NCI-H446 (cell line): ENCODE measurements around the gene JAKMIP1.

Experiments used
- DNase-seq, 2 experiments: peaks; one replicate each; lab custom pipeline; 2025; lab: John Stamatoyannopoulos, UW

The JAKMIP1 gene

GRCh38 chr4:6119507-6120020 lies 80.8 kb downstream of the JAKMIP1 start:
- DNase-seq = no peak

- no peak for DNase-seq
Observed at GRCh38 chr4:6118201-6118600, 82.1 kb downstream of the JAKMIP1 start.

- no peak for DNase-seq
Observed at GRCh38 chr4:6116696-6117285, 83.6 kb downstream of the JAKMIP1 start.

- DNase-seq = no peak
Observed at GRCh38 chr4:6115746-6116586, 84.4 kb downstream of the JAKMIP1 start.

GRCh38 chr4:6115342-6115741 lies 85.0 kb downstream of the JAKMIP1 start:
- DNase-seq = no peak

- no peak for DNase-seq
Observed at GRCh38 chr4:6114601-6115000, 85.7 kb downstream of the JAKMIP1 start.

- DNase-seq = no peak
Observed at GRCh38 chr4:6114181-6114580, 86.2 kb downstream of the JAKMIP1 start.

GRCh38 chr4:6113641-6114040 lies 86.7 kb downstream of the JAKMIP1 start:
- no peak for DNase-seq

- no peak for DNase-seq
Observed at GRCh38 chr4:6112606-6113290, 87.6 kb downstream of the JAKMIP1 start.

- no peak for DNase-seq
Observed at GRCh38 chr4:6111354-6111960, 88.9 kb downstream of the JAKMIP1 start.

GRCh38 chr4:6110681-6111353 lies 89.5 kb downstream of the JAKMIP1 start:
- no peak for DNase-seq

- no peak for DNase-seq
Observed at GRCh38 chr4:6109842-6110560, 90.3 kb downstream of the JAKMIP1 start.

GRCh38 chr4:6107886-6108285 lies 92.5 kb downstream of the JAKMIP1 start:
- no peak for DNase-seq

- DNase-seq = no peak
Observed at GRCh38 chr4:6107114-6107791, 93.1 kb downstream of the JAKMIP1 start.

GRCh38 chr4:6106156-6106555 lies 94.2 kb downstream of the JAKMIP1 start:
- DNase-seq = no peak

GRCh38 chr4:6105311-6105911 lies 94.9 kb downstream of the JAKMIP1 start:
- no peak for DNase-seq

- no peak for DNase-seq
Observed at GRCh38 chr4:6104541-6105130, 95.7 kb downstream of the JAKMIP1 start.

- no peak for DNase-seq
Observed at GRCh38 chr4:6097581-6097980, 102.8 kb downstream of the JAKMIP1 start.

- DNase-seq = no peak
Observed at GRCh38 chr4:6095897-6096296, 104.5 kb downstream of the JAKMIP1 start.
